Skeletal muscle satellite cell (primary cell): ENCODE data around the gene YIPF1.
A peak's percentile ranks its signal among the peaks of the same experiment; 100 is the strongest.
"Not testable (repeated sequence)": the region's sequence is repeated elsewhere in the genome, so short reads cannot be mapped to it uniquely, and the experiment has no call there.

Experiments used
- H3K27me3 ChIP-seq: 2 replicates; pipeline ENCODE4 v1.7.0; 2013; ENCODE audit warnings: low read length; ENCODE audit not compliant: control insufficient read depth, insufficient read depth
- H3K36me3 ChIP-seq: 2 replicates; pipeline ENCODE4 v1.7.0; 2013; ENCODE audit warnings: mild to moderate bottlenecking, control low read depth, low read length; ENCODE audit not compliant: insufficient read depth
- H3K4me1 ChIP-seq: 2 replicates; pipeline ENCODE4 v1.7.0; 2013; ENCODE audit warnings: low read length; ENCODE audit not compliant: control insufficient read depth, insufficient read depth
- H3K4me2 ChIP-seq: 2 replicates; pipeline ENCODE4 v1.7.0; 2013; ENCODE audit warnings: mild to moderate bottlenecking, low read length
- H3K4me3 ChIP-seq: 2 replicates; pipeline ENCODE4 v1.7.0; 2013; ENCODE audit warnings: low read length
- H3K9ac ChIP-seq: 2 replicates; pipeline ENCODE4 v1.7.0; 2013; ENCODE audit warnings: mild to moderate bottlenecking, low read depth, low read length, moderate library complexity
- H3K9me3 ChIP-seq: replicated peaks from 2 replicates; pipeline ENCODE4 v1.7.0; 2013; ENCODE audit warnings: mild to moderate bottlenecking, control low read depth, low read length

YIPF1 gene

DNA sequence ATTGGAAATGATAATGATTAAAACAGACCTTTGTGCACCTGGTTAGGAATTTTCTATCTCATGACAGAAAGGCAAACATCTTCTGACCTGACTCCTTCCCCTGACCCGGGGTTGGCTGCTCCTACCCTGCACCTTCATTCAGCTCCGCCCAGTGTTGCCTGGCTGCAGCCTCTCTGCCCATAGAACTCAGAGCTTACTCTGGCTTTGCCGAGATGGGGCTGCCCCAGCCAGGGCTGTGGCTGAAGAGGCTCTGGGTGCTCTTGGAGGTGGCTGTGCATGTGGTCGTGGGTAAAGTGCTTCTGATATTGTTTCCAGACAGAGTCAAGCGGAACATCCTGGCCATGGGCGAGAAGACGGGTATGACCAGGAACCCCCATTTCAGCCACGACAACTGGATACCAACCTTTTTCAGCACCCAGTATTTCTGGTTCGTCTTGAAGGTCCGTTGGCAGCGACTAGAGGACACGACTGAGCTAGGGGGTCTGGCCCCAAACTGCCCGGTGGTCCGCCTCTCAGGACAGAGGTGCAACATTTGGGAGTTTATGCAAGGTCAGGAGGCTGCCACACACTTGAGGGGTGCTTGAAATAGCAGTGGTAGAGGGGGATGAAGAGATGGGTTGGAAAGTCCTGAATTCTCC, 4.5 kb upstream of the YIPF1 start, which contains the start of gene DIO1:
DIO1 (plus strand) TSS at position 189 of the 638 bp plus-strand sequence; CDS start at position 213, 24 bp downstream.
- no peaks in the 10 kb centered on the region for H3K9me3 ChIP-seq
- H3K9ac ChIP-seq, result no peak within 1 kb of the TSS
- H3K4me3 ChIP-seq, result no peak within 1 kb of the TSS
- no peak within 1 kb of the TSS for H3K4me2 ChIP-seq
- H3K4me1 ChIP-seq, result peaks cover 17% of the 10 kb centered on the region
- H3K36me3 ChIP-seq, result no peaks in the 10 kb centered on the region
- H3K27me3 ChIP-seq, result no peaks in the 10 kb centered on the region

DNA sequence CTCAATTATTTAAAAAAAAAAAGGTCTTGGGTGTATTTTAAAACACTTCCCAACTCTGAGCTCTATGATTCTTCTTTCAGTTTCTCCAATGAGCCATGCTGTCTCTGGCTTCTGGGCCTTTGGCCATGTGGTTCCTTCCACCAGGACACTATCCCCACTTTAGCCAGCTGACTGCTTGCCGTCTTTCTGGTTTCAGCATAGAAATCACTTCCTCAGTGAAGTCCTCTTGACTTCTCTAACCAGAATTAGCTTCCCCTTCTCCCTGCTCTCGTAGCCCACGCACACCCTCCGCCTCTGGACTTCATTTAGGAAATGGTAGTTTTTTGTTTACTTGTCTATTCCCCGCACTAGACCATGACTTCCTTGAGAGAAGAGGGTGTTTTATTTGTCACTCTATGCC, 3.3 kb upstream of the YIPF1 start:
- Histone ChIP-seq H3K4me3 (no peak overlapping the region), H3K27me3 (no peaks in the 10 kb centered on the region), H3K4me2 (no peak overlapping the region), H3K9ac (no peak overlapping the region), H3K9me3 (no peaks in the 10 kb centered on the region), H3K36me3 (no peaks in the 10 kb centered on the region), H3K4me1 (peaks cover 23% of the 10 kb centered on the region)

DNA sequence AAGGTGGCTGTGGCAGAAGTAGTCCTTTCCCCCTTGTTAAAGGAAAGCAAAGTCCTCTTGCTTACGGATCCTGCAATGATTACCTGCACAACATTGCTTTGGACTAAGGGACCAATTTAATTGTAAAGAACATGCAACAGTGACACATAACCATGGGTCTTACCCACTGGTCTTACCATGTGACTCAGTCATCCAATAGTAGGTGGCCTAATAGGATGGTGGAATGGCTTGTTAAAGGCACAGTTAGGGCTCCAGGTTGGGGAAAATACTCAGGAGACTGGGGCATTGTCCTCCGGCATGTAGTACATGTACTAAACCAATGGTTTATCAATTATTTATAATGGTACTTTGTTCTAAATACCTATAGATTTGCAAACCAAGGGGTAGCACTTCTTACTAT, 2.1 kb upstream of the YIPF1 start:
- H3K27me3 ChIP-seq, result no peaks in the 10 kb centered on the region
- H3K4me3 ChIP-seq, result no peak overlapping the region
- H3K4me2 ChIP-seq, result no peak overlapping the region
- peaks cover 4% of the 10 kb centered on the region for H3K36me3 ChIP-seq
- H3K4me1 ChIP-seq, result peaks cover 18% of the 10 kb centered on the region
- no peak overlapping the region for H3K9ac ChIP-seq
- no peaks in the 10 kb centered on the region for H3K9me3 ChIP-seq

DNA sequence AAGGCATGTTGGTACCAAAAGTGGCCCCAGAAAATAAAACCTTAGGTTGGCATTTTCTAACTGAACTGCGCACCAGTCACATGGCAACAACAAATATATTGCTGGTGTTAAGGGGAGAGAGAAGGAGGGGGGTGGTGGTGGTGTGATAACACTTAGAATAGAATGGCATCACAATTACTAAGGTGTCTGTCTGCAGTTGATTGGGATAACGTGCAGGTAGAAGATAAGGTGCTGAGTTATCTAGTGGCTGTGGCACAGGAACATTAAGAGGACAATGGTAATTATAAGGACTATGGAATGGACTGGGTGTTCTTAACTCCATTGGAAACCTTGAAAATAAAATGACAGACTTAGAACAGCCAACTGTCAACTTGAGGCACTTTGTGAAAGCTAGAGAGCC, 1.4 kb upstream of the YIPF1 start:
- Histone ChIP-seq H3K9me3 (no peaks in the 10 kb centered on the region), H3K9ac (no peak overlapping the region), H3K4me3 (no peak overlapping the region), H3K4me1 (peaks cover 13% of the 10 kb centered on the region), H3K36me3 (peaks cover 4% of the 10 kb centered on the region), H3K4me2 (no peak overlapping the region), H3K27me3 (no peaks in the 10 kb centered on the region)

DNA sequence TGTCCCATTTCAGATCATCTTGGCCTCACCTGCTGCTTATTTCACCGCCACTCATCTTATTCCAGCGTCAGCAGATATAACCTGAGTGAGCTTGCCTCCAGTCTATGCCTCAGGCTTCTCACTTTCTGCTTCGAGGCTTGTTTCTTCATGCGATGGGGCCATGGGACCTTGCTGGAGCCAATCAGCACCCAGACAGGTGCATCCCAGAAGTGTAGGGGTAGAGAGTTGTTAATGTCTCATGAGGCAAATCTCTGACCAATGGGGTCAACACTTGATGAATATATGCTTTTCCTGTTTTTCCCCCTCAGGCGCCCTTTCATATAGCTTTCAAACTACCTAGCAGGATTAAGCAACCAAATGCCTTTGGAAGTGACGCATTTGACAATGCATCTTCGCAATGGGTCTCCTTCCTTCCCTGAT, 935 bp upstream of the YIPF1 start:
- Histone ChIP-seq H3K4me2 (peak overlapping the region; percentile 90), H3K4me3 (peak overlapping the region; percentile 95), H3K4me1 (peaks cover 13% of the 10 kb centered on the region), H3K9ac (peak overlapping the region; percentile 88), H3K27me3 (no peaks in the 10 kb centered on the region), H3K36me3 (peaks cover 4% of the 10 kb centered on the region), H3K9me3 (no peaks in the 10 kb centered on the region)

DNA sequence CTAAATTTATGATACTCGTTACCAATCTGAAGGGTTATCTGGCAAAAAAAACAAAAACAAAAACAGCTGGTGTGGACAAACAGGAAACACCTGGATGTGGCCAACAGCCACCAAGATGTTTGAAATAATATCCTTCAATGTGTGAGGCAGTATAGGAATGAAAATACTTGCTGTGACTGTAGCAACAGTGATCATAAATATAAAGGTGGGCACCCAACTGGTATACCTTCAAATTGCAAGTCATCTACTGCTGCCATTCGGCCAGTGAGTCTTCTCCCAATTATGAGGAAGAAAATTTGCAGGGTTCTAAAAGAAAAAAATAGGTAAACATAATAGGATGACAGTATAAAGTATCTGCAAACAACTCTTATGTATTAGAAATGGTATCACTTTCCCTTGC, 916 bp downstream of the YIPF1 start:
- peaks cover 13% of the 10 kb centered on the region for H3K4me1 ChIP-seq
- peak overlapping the region; percentile 95 for H3K4me3 ChIP-seq
- H3K27me3 ChIP-seq, result no peaks in the 10 kb centered on the region
- H3K9me3 ChIP-seq, result no peaks in the 10 kb centered on the region
- peaks cover 14% of the 10 kb centered on the region for H3K36me3 ChIP-seq
- H3K9ac ChIP-seq, result peak overlapping the region; percentile 88
- peak overlapping the region; percentile 90 for H3K4me2 ChIP-seq

DNA sequence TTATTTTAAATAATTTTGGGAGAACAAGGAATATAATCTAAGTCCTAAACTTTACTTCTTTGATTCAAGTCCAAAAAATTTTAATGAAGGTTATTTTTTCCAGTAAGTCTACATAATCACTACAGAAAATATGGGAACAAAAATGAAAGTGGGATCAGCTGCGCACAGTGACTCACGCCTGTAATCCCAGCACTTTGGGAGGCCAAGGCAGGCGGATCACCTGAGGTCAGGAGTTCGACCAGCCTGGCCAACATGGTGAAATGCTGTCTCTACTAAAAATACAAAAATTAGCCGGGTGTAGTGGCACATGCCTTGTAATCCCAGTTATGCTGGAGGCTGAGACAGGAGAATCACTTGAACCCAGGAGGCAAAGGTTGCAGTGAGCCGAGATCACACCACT, 6.0 kb downstream of the YIPF1 start:
- not testable (repeated sequence) for H3K9me3 ChIP-seq, H3K4me2 ChIP-seq, H3K4me3 ChIP-seq, H3K4me1 ChIP-seq, H3K27me3 ChIP-seq, H3K9ac ChIP-seq
- peaks cover 23% of the 10 kb centered on the region for H3K36me3 ChIP-seq

DNA sequence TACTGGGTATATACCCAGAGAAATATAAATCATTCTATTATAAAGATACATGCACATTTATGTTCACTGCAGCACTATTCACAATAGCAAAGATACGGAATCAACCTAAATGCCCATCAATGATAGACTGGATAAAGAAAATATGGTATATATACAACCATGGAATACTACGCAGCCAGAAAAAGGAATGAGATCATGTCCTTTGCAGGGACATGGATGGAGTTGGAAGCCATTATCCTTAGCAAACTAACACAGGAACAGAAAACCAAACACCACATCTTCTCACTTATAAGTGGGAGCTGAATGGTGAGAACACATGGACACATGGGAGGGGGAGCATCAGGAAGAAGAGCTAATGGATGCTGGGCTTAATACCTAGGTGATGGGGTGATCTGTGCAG, 7.7 kb downstream of the YIPF1 start:
- peaks cover 31% of the 10 kb centered on the region for H3K36me3 ChIP-seq
- not testable (repeated sequence) for H3K27me3 ChIP-seq, H3K4me3 ChIP-seq

DNA sequence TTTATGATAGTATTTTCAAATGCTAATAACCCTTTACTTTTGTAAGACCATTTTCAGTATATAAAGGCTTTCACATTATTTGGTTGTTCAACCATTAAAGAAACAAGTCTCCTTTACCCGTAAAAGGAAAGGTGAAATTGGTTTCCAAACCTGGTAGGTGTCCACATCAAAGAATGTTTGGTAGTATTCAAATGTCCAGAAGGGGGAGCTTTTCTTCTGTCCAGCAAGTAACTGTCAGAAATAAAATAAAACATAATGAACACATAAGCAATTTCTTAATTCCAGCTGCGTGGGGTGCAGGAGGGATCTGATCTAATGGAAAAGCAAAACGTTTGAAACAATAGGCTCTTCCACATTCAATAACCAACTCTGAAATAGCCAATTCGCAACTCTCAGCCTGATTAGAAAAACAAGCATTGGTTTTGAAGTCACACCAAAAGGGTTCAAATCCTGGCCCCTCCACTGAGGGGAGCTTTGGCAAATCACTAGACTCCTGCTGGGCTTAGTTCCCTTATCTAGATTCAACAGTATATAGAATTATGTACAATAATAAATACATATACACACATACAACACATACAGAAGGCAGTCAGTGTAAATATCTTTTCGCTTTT, 11.0 kb downstream of the YIPF1 start:
- Histone ChIP-seq H3K4me1 (no peaks in the 10 kb centered on the region), H3K9me3 (no peaks in the 10 kb centered on the region), H3K36me3 (peaks cover 25% of the 10 kb centered on the region), H3K4me2 (no peak overlapping the region), H3K4me3 (no peak overlapping the region), H3K27me3 (no peaks in the 10 kb centered on the region), H3K9ac (no peak overlapping the region)

More for the DNA sequence above, 7.7 kb downstream of the YIPF1 start:
- H3K4me2 ChIP-seq, H3K9me3 ChIP-seq, H3K9ac ChIP-seq, H3K4me1 ChIP-seq: not testable (repeated sequence)

DNA sequence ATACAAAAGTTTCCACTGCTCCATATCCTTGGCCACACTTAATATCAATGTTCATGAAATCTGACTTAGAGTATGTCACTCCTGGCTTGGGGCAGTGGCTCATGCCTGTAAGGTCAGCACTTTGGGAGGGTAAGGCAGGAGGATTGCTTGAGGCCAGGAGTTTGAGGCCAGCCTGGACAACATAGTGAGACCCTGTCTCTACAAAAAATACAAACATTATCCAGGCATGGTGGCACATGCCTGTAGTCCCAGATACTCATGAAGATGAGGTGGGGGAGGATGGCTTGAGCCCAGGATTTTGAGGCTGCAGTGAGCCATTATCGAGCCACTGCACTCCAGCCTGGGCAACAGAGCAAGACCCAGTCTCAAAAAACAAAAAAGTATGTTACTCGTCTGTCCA, 14.4 kb downstream of the YIPF1 start:
- H3K4me2 ChIP-seq, H3K4me3 ChIP-seq, H3K9ac ChIP-seq, H3K4me1 ChIP-seq, H3K27me3 ChIP-seq, H3K9me3 ChIP-seq: not testable (repeated sequence)
- peaks cover 23% of the 10 kb centered on the region for H3K36me3 ChIP-seq

DNA sequence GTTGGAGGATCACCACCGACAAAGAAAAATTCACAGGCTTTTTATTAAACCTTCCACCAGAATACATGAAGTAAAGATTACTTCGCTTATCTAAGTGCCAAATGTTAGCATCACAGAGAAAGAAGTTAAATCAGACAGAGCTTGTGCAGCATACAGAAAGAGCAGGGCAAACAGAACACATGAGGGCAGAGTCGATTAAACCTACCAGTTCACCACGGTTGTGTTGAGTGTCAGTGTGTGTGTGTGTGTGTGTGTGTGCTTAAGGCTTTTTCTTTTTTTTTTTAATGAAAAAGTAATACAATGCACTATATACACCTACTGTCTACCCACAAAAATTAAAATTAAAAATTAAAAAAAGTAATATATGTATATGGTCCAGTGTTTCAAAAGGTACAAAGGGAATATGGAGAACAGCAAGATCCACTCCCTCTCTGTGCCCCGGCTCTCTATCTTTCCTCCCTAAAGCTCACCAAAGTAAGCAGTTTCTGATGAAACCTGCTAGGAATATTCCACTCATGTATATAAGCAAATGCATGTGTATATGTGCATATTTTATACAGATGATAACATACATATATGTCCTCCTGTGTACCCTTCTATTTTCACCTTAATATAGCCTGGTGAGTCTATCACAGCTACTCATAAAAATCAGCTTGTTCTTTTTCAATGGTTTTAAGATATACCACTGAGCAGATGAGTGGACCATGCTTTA, 17.7 kb downstream of the YIPF1 start:
- H3K27me3 ChIP-seq, result no peaks in the 10 kb centered on the region

More for the DNA sequence above, 17.7 kb downstream of the YIPF1 start:
- peaks cover 25% of the 10 kb centered on the region for H3K36me3 ChIP-seq
- H3K9ac ChIP-seq, result no peak overlapping the region
- no peak overlapping the region for H3K4me3 ChIP-seq
- H3K4me1 ChIP-seq, result no peaks in the 10 kb centered on the region
- H3K9me3 ChIP-seq, result no peaks in the 10 kb centered on the region
- H3K4me2 ChIP-seq, result no peak overlapping the region
